GM12878 (cell line): ENCODE measurements around the gene CENPO. TPM values are rescaled to one million over a fixed set of nuclear protein-coding genes. Genes with fewer than 3 reads are reported as not detected.

Source experiments
- ATAC-seq: fragments of 200-7000 bp; cut with Tn5 transposase; 3 replicates; pipeline ENCODE4 v1.9.1; 2020; ENCODE audit warnings: mild to moderate bottlenecking, moderate library complexity
- BruUV-seq: library from RNA; stranded (reverse); fragments of 400-500 nt; replicated peaks from 2 replicates; lab custom pipeline; 2021; lab: Mats Ljungman, UMichigan
- CTCF ChIA-PET: fragments of 300-600 bp; sonication (Branson Sonifier 250); formaldehyde crosslinking; extraction: SDS; loops from one replicate; lab custom pipeline; 2021; ENCODE audit warnings: inconsistent platforms; lab: Yijun Ruan, JAX
- POLR2A ChIA-PET: fragments of 350-600 bp; formaldehyde crosslinking; extraction: SDS; loops from one replicate; lab custom pipeline; 2021; ENCODE audit warnings: inconsistent platforms; lab: Charles Lee
- RAD21 ChIA-PET: fragments of 300-600 bp; sonication (Branson Sonifier 250); formaldehyde crosslinking; loops from one replicate; lab custom pipeline; 2023; ENCODE audit warnings: antibody characterized with exemption; ENCODE audit not compliant: unreplicated experiment; lab: Charles Lee
- SMC1A ChIA-PET: fragments of 300-600 bp; sonication (Branson Sonifier 250); formaldehyde crosslinking; loops from one replicate; lab custom pipeline; 2023; ENCODE audit not compliant: unreplicated experiment, uncharacterized antibody; lab: Charles Lee
- DNase-seq: peaks from one replicate; pipeline ENCODE4 v3.0.0-alpha.2; 2011; ENCODE audit warnings: low read depth, low spot score
- FAIRE-seq: peaks from 3 replicates; lab custom pipeline; 2011; peaks lifted over from hg19 to GRCh38; lab: Jason Lieb, UNC
- H2AFZ ChIP-seq: 2 replicates; pipeline ENCODE4 v1.6.0; 2011; ENCODE audit warnings: low read depth, low read length, control low read depth; ENCODE audit not compliant: control insufficient read depth
- H3K27ac ChIP-seq: 2 replicates; pipeline ENCODE4 v1.5.1; 2011; ENCODE audit warnings: control low read depth; ENCODE audit not compliant: control insufficient read depth, insufficient read depth
- H3K27me3 ChIP-seq, 2 experiments: replicated peaks in 1 of 2; 2 replicates each; pipeline versions ENCODE4 v1.6.0 to v1.6.1; 2011; ENCODE audit warnings: low read length in 1 of 2; ENCODE audit not compliant: control insufficient read depth in 2 of 2, insufficient read depth in 2 of 2
- H3K36me3 ChIP-seq, 2 experiments: 2 replicates each; pipeline ENCODE4 v1.5.1; 2011; ENCODE audit warnings: low read length in 1 of 2; ENCODE audit not compliant: control insufficient read depth in 2 of 2, insufficient read depth in 2 of 2
- H3K4me1 ChIP-seq: 2 replicates; pipeline ENCODE4 v1.6.1; 2011; ENCODE audit warnings: mild to moderate bottlenecking, low read length, moderate library complexity, mixed read lengths; ENCODE audit not compliant: control insufficient read depth, insufficient read depth
- H3K4me2 ChIP-seq: 2 replicates; pipeline ENCODE4 v1.6.0; 2011; ENCODE audit warnings: control low read depth; ENCODE audit not compliant: control insufficient read depth, insufficient read depth
- H3K4me3 ChIP-seq: fragments of 200-600 bp; sonication (generic); 2 replicates; pipeline ENCODE4 v1.5.1; 2016
- H3K79me2 ChIP-seq: 2 replicates; pipeline ENCODE4 v1.6.0; 2011; ENCODE audit warnings: low read length; ENCODE audit not compliant: control insufficient read depth, insufficient read depth
- H3K9ac ChIP-seq: 2 replicates; pipeline ENCODE4 v1.8.0; 2011; ENCODE audit warnings: low read length, control low read depth, mixed read lengths; ENCODE audit not compliant: control insufficient read depth, insufficient read depth
- H3K9me3 ChIP-seq: replicated peaks from 3 replicates; pipeline ENCODE4 v1.5.1; 2011; ENCODE audit warnings: mild to moderate bottlenecking, low read length; ENCODE audit not compliant: control insufficient read depth, insufficient read depth
- H4K20me1 ChIP-seq: 2 replicates; pipeline ENCODE4 v1.6.0; 2011; ENCODE audit not compliant: control insufficient read depth, insufficient read depth
- ASH2L ChIP-seq: fragments of 300-600, 200-600 bp; sonication (generic); IDR thresholded peaks from 2 replicates; pipeline ENCODE4 v1.6.1; 2017; ENCODE audit warnings: low read depth, mild to moderate bottlenecking, borderline replicate concordance
- BHLHE40 ChIP-seq, 2 experiments: fragments of 450-650 bp in 1 of 2; IDR thresholded peaks; 2 replicates each; pipeline ENCODE4 v1.6.1; 2011 to 2017; ENCODE audit warnings: low read depth in 2 of 2, borderline replicate concordance in 1 of 2, improper control_type of control experiment in 1 of 2, low read length in 1 of 2, mild to moderate bottlenecking in 1 of 2
- CHD4 ChIP-seq: fragments of 200-600 bp; sonication (generic); IDR thresholded peaks from 2 replicates; pipeline ENCODE4 v1.6.1; 2016; ENCODE audit warnings: mild to moderate bottlenecking
- CREM ChIP-seq: IDR thresholded peaks from 2 replicates; pipeline ENCODE4 v1.6.1; 2014; ENCODE audit warnings: antibody characterized with exemption, low read depth
- FOXK2 ChIP-seq: fragments of 450-650 bp; IDR thresholded peaks from 2 replicates; pipeline ENCODE4 v1.6.1; 2017; ENCODE audit warnings: mild to moderate bottlenecking, moderate library complexity
- FOXM1 ChIP-seq: IDR thresholded peaks from 2 replicates; pipeline ENCODE4 v1.6.1; 2012; ENCODE audit warnings: low read depth, mild to moderate bottlenecking, inconsistent platforms, low read length, moderate library complexity
- HCFC1 ChIP-seq: fragments of 150-350 bp; IDR thresholded peaks from 2 replicates; pipeline ENCODE4 v1.6.1; 2014; ENCODE audit warnings: low read length
- IKZF1 ChIP-seq: fragments of 450-650 bp; conservative IDR thresholded peaks from 2 replicates; pipeline ENCODE4 v1.6.1; 2017; ENCODE audit warnings: antibody characterized with exemption, mild to moderate bottlenecking
- MEF2A ChIP-seq: IDR thresholded peaks from 2 replicates; pipeline ENCODE4 v1.6.1; 2011; ENCODE audit warnings: low read depth, mild to moderate bottlenecking, low read length, moderate library complexity; ENCODE audit not compliant: insufficient read depth
- NBN ChIP-seq: fragments of 450-650 bp; IDR thresholded peaks from 2 replicates; pipeline ENCODE4 v1.6.1; 2016
- NFYA ChIP-seq: IDR thresholded peaks from 2 replicates; pipeline ENCODE4 v1.6.1; 2011; ENCODE audit warnings: low read depth, mild to moderate bottlenecking, low read length, improper control_type of control experiment, borderline replicate concordance
- NR2C2 ChIP-seq: IDR thresholded peaks from 2 replicates; pipeline ENCODE4 v1.6.1; 2011; ENCODE audit warnings: borderline replicate concordance, low read depth; ENCODE audit not compliant: control insufficient read depth, insufficient read length
- PML ChIP-seq: IDR thresholded peaks from 2 replicates; pipeline ENCODE4 v1.6.1; 2012; ENCODE audit warnings: low read length, inconsistent platforms
- RFX5 ChIP-seq: IDR thresholded peaks from 2 replicates; pipeline ENCODE4 v1.6.1; 2011; ENCODE audit warnings: low read depth, low read length, improper control_type of control experiment
- SPI1 ChIP-seq: IDR thresholded peaks from 2 replicates; pipeline ENCODE4 v1.6.1; 2011; ENCODE audit warnings: low read depth, mild to moderate bottlenecking, low read length, moderate library complexity, borderline replicate concordance; ENCODE audit not compliant: insufficient read depth
- TBL1XR1 ChIP-seq: IDR thresholded peaks from 2 replicates; pipeline ENCODE4 v1.6.1; 2012; ENCODE audit warnings: low read depth, low read length, improper control_type of control experiment
- TCF12 ChIP-seq: IDR thresholded peaks from 2 replicates; pipeline ENCODE4 v1.6.1; 2011; ENCODE audit warnings: low read depth, mild to moderate bottlenecking, low read length
- ZNF384 ChIP-seq: IDR thresholded peaks from 2 replicates; pipeline ENCODE4 v1.6.1; 2012; ENCODE audit warnings: low read depth, mild to moderate bottlenecking, low read length, improper control_type of control experiment, borderline replicate concordance
- WGBS: methylation state at CpG from one replicate; pipeline ENCODE4 v1.1.6; 2016; ENCODE audit warnings: low lambda C conversion rate; ENCODE audit not compliant: insufficient replicate concordance, insufficient coverage; ENCODE audit errors: missing lambda C conversion rate; 5-methylcytosine and 5-hydroxymethylcytosine counted together
- in situ Hi-C: fragments of 300-500 bp; cut with MboI; formaldehyde crosslinking; loops from 9 replicates; pipeline ENCODE4 v1.14.3; 2018; ENCODE audit warnings: mixed read lengths
- intact Hi-C: fragments of 100-400 bp; cut with micrococcal nuclease; formaldehyde crosslinking; loops from one replicate; pipeline ENCODE4 v1.14.2; 2022; ENCODE audit not compliant: unreplicated experiment
- polyA plus RNA-seq, 11 experiments: library from polyadenylated mRNA; depleted of rRNA in 4 of 11; unstranded in 6 of 11; stranded (reverse) in 5 of 11; fragments of >200 nt; fragmentation: Nextera tagmentation in 4 of 11; fragmentation: Illumina TruSeq in 1 of 11; extraction: Ambion mirVana in 4 of 11; extraction: Trizol in 1 of 11; gene quantifications; 1 replicate in 1 of 11; 2 replicates in 10 of 11; pipeline versions ENCODE4 v1.2.1 to v1.2.3, GENCODE V29; 2011 to 2016; ENCODE audit warnings: inconsistent platforms in 2 of 11, missing spikeins in 2 of 11, low read depth in 1 of 11
- total RNA-seq, 4 experiments: library from RNA; depleted of rRNA in 3 of 4; stranded (reverse); fragments of >200 nt in 3 of 4; fragmentation: Illumina TruSeq in 1 of 4; extraction: Trizol in 1 of 4; gene quantifications; 2 replicates each; pipeline versions ENCODE4 v1.2.1 to v1.2.3, GENCODE V29; 2013 to 2021
- TF ChIP-seq, protein P1 (sequence below): fragments of 450-650 bp; IDR thresholded peaks from 2 replicates; pipeline ENCODE4 v1.6.1; 2016; ENCODE audit warnings: mild to moderate bottlenecking
- TF ChIP-seq, protein P2 (sequence below): IDR thresholded peaks from 2 replicates; pipeline ENCODE4 v1.6.1; 2011; ENCODE audit warnings: low read depth, mild to moderate bottlenecking, low read length, moderate library complexity, borderline replicate concordance; ENCODE audit errors: extremely low read depth

CENPO gene
- total and polyA plus RNA-seq, 10 of the 15 experiments (the other 5 are each of a cell fraction or from before 2014, with no cell fraction given): 18.7 to 37.0 (median 31.4) TPM

DNA sequence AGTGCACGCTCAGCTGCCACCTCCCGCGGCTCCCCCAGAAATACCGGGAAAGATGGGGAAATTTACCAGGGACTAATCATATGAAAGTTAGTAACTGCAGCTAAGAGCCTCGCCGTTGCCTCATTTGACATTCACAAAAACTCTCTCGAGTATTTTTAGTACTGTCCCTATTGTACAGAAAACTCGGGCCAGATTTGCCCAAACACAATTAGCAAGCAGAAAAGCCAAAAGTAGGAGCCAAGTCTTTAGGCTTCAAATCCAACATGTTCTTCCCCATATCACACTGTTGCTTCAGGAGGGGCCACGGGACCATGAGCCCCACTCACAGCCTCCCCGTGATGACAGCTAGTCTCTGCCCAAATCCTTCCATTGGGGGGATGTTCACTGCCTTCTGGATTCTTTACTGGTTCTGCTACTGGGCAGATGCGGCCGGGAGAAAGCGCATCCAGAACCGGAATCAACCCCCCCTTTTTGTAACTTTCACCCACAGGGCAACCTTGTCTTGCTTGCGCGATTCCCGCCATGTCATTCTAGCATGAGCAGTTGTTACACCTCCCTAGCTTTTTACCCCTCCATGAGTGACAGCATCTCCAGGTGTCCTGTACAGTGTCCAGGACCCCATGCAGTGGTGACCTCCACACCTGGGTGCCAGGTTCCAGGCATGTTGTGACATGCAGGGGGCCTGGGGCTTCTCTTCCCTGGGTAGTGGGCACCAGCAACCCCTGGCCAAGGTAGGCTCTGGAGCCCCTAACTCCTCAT is 35.2 kb downstream of the CENPO start:
- intact Hi-C loops: loop anchor here (10.0 kb wide), 1 partner anchor 306 kb away; no protein-coding TSS in a partner anchor
- ATAC-seq (no peak), FAIRE-seq (no peak), DNase-seq (no peak)
- Histone ChIP-seq H3K27ac (no peak overlapping the region), H3K4me1 (no peaks in the 10 kb centered on the region; the same call in 1 of the 2 replicates), H2AFZ (no peak overlapping the region), H3K9me3 (no peaks in the 10 kb centered on the region), H3K36me3 (peaks cover 4 to 12% of the 10 kb centered on the region in 2 experiments; a peak in 3 of 4 replicates), H3K79me2 (no peaks in the 10 kb centered on the region), H3K27me3 (no peaks in the 10 kb centered on the region), H3K4me3 (no peak overlapping the region), H4K20me1 (no peaks in the 10 kb centered on the region; the same call in 1 of the 2 replicates), H3K4me2 (no peak overlapping the region), H3K9ac (no peak overlapping the region)
- BruUV-seq: TSS peak; percentile 13
- SMC1A ChIA-PET: interaction anchor here (0.7 to 5.4 kb wide), 12 partner anchors 18 to 424 kb away, joined by 3 to 55 read pairs (median 4); no protein-coding TSS in a partner anchor
- in situ Hi-C loops: loop anchor here (5.0 kb wide), 1 partner anchor 421 kb away; no protein-coding TSS in a partner anchor
- TF ChIP-seq, protein P1, sequence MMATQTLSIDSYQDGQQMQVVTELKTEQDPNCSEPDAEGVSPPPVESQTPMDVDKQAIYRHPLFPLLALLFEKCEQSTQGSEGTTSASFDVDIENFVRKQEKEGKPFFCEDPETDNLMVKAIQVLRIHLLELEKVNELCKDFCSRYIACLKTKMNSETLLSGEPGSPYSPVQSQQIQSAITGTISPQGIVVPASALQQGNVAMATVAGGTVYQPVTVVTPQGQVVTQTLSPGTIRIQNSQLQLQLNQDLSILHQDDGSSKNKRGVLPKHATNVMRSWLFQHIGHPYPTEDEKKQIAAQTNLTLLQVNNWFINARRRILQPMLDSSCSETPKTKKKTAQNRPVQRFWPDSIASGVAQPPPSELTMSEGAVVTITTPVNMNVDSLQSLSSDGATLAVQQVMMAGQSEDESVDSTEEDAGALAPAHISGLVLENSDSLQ: no peak
- no peak for TF ChIP-seq HCFC1
- TF ChIP-seq IKZF1: no peak
- TF ChIP-seq RFX5: no peak
- TF ChIP-seq, protein P2, sequence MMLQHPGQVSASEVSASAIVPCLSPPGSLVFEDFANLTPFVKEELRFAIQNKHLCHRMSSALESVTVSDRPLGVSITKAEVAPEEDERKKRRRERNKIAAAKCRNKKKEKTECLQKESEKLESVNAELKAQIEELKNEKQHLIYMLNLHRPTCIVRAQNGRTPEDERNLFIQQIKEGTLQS: no peak
- no peak for TF ChIP-seq FOXK2
- no peak for TF ChIP-seq NBN
- TF ChIP-seq CREM: no peak
- TF ChIP-seq ZNF384: no peak
- TF ChIP-seq PML: no peak
- TF ChIP-seq FOXM1: no peak
- TF ChIP-seq NFYA: no peak
- no peak for TF ChIP-seq NR2C2
- no peak for TF ChIP-seq TBL1XR1
- no peak for TF ChIP-seq BHLHE40 (IDR thresholded peaks at IDR 0.05; ENCODE audit: borderline replicate concordance in 1 of 2, low read depth in 2 of 2, low read length in 1 of 2)
- TF ChIP-seq ASH2L: no peak
- TF ChIP-seq TCF12: no peak
- no peak for TF ChIP-seq MEF2A
- no peak for TF ChIP-seq CHD4
- no peak for TF ChIP-seq SPI1
- POLR2A ChIA-PET: interaction anchor here (0.6 to 1.4 kb wide), 3 partner anchors 19 to 406 kb away, joined by 4 to 5 read pairs (median 4); no protein-coding TSS in a partner anchor
- 92% methylated on average over 17 of the region's 17 CpGs for WGBS
- RAD21 ChIA-PET: interaction anchor here (0.6 to 5.9 kb wide), 13 partner anchors 36 to 418 kb away, joined by 3 to 66 read pairs (median 5); no protein-coding TSS in a partner anchor
- CTCF ChIA-PET: interaction anchor here (0.6 to 7.7 kb wide), 43 partner anchors 9 to 792 kb away, joined by 3 to 124 read pairs (median 4); partner anchors contain the start of genes CENPO and PTRHD1
